ENCODE data around the gene TRAPPC8.
"Not testable (repeated sequence)": the region's sequence is repeated elsewhere in the genome, so short reads cannot be mapped to it uniquely, and the experiment has no call there.

Gene TRAPPC8

DNA sequence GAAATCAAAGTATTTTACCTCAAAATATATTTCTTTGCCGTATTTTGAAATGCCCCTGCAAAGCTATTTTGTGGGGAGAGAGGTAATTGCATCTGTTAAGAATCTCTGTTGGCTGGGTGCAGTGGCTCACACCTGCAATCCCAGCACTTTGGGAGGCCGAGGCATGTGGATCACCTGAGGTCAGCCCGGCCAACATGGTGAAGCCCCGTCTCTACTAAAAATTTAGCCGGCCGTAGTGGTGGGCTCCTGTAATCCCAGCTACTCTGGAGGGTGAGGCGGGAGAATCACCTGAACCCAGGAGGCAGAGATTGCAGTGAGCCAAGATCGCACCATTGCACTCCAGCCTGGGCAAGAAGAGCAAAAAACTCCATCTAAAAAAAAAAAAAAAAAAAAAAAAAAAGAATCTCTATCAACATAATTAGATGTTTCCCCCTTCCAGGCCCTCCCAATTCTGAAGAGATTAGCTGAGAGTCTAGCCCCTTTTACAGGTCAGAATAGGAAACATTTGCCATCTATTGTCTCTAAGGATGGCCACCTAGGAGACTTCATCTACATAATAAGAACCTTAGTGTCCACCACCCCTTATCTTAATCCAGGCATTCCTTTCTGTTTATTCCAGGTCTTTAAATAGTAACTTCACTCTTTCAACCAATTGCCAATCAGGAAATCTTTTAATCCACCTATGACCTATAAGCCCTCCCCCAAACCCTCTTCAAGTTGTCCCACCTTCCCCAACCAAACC lies 3.5 kb upstream of the TRAPPC8 start:
- Histone ChIP-seq H3K36me3 (no peaks in the 10 kb centered on the region), H3K27ac (no peak overlapping the region)
- DNase-seq = no peak

DNA sequence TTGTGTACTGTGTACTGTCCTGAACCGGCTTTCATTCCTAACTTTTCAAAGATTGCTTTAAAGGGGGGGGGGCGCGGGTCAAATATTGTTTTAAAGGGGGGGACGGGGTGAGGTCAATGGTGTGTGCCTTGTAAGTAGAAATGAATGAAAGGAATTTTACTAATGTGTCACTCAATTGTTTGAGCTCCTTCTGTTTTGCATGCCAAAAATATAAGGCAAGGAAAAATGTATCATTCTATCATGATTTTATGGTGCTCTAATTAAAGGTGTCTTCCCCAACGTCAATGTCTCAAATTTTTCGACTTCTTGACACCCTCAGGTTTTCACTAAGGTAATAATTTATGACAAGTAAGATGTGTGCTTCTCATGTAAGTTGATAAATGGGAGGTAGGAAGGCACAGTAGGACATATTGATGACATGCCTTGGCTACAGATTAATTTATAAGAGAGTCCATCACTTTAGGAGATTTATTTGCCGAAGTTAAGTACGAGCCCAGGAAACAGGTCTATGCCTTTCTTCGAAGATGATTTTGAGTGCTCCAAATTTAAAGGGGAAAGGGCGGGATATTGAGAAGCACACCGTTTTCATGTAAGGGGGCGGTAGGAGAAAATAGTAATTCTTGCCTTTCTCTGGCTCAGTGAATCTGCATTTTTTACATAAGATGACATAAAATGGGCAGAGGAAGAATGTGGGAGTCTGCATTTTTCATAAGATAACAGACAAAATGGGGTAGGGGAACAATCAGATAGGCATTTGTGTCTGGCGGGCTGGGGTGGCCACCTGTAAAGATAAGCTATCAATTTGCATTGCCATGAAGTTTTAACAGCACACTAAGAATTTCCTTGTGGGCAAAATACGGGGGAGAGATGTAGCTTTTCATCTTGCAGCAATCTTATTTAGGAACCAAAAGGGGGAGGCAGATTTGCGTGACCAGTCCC lies 1.2 kb upstream of the TRAPPC8 start:
- Histone ChIP-seq H3K27ac (no peak overlapping the region), H3K27me3 (ENCODE audit: insufficient read depth, low read depth, severe bottlenecking) (no peaks in the 10 kb centered on the region), H3K9me3 (ENCODE audit: severe bottlenecking) (peaks cover 3% of the 10 kb centered on the region), H3K4me3 (ENCODE audit: low read depth, low read length) (peak overlapping the region; percentile 58), H3K36me3 (peaks cover 5% of the 10 kb centered on the region; the same call in 1 of the 2 replicates)
- DNase-seq = no peak
- TF ChIP-seq CTCF (IDR thresholded peaks at IDR 0.05; ENCODE audit: low read depth, low read length) = no peak

More for the DNA sequence above, 3.5 kb upstream of the TRAPPC8 start:
- Histone ChIP-seq H3K9me3 (ENCODE audit: severe bottlenecking) (peaks cover 3% of the 10 kb centered on the region), H3K4me3 (ENCODE audit: low read depth, low read length) (no peak overlapping the region), H3K27me3 (ENCODE audit: insufficient read depth, low read depth, severe bottlenecking) (no peaks in the 10 kb centered on the region)
- no peak for TF ChIP-seq CTCF (IDR thresholded peaks at IDR 0.05; ENCODE audit: low read depth, low read length)

DNA sequence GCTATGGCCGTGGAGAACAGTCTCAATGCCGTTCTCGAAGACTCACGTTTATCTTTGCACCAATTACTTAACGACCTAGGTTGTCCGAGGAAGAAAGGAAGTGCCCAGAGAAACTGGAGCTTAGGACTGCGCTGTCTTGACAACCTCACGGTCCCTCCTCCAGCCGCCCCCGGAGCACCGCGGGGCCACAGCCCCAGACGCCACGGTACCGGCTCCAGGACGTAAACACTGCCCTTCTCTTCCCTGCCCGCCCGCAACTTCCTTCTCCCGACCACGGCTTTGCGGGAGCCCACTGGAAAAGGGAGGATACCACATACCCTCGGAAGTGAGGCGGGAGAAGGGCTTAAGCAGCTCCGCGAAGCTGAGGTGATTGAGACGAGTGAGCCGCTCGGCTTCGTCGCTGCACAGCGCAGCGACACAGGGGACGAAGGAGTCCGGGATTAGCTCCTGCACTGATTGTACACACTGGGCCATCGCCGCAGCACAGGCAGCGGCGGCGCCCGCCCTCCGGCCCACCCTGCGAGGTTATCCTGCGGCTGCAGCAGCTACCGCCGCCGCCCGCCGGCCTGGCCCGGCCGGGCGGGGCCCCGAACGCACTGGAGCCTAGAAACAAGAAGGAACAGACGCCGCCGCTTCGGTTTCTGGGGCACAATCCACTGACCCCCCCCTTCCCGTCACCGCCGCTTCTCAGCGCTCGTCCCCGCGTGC lies 483 bp downstream of the TRAPPC8 start:
- Histone ChIP-seq H3K9me3 (ENCODE audit: severe bottlenecking) (peaks cover 3% of the 10 kb centered on the region), H3K4me3 (ENCODE audit: low read depth, low read length) (peak overlapping the region; percentile 98), H3K36me3 (peaks cover 8% of the 10 kb centered on the region; the same call in 1 of the 2 replicates), H3K27ac (peak overlapping the region; percentile 94), H3K27me3 (ENCODE audit: insufficient read depth, low read depth, severe bottlenecking) (no peaks in the 10 kb centered on the region)
- TF ChIP-seq CTCF (IDR thresholded peaks at IDR 0.05; ENCODE audit: low read depth, low read length) = no peak
- peak; percentile 43 for DNase-seq

DNA sequence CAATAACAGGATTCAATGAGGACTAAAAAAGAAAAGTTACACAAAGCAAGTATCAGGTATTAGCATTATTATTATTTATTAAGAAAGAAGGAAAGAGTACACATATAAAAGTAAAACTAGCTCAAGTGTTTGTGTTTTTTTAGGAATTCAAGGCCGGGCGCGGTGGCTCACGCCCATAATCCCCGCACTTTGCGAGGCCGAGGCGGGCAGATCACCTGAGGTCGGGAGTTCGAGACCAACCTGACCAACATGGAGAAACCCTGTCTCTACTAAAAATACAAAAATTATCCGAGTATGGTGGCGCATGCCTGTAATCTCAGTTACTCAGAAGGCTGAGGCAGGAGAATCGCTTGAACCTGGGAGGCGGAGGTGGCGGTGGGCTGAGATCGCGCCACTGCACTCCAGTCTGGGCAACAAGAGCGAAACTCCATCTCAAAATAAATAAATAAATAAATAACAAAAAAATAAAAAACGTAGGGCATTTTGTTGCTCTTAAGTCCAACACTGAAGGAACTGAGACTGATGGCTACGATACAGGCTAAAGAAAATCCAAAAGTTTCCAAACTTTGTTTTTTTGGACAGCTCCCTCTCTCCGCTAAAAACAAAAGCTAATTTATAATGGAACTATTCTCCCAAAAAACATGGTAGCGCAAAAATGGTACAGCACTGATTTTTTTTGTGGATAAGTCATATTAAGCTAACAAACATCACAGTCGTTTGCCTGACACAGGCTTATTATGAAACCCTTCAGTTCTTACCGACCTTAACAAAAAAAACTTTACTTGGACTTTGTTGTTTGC lies 1.7 kb downstream of the TRAPPC8 start:
- H3K36me3 ChIP-seq = peaks cover 8% of the 10 kb centered on the region
- no peak for DNase-seq
- no peak overlapping the region for H3K27ac ChIP-seq
- H3K27me3 ChIP-seq (ENCODE audit: insufficient read depth, low read depth, severe bottlenecking) = no peaks in the 10 kb centered on the region
- H3K9me3 ChIP-seq (ENCODE audit: severe bottlenecking) = no peaks in the 10 kb centered on the region
- no peak overlapping the region for H3K4me3 ChIP-seq (ENCODE audit: low read depth, low read length)
- TF ChIP-seq CTCF (IDR thresholded peaks at IDR 0.05; ENCODE audit: low read depth, low read length) = no peak

DNA sequence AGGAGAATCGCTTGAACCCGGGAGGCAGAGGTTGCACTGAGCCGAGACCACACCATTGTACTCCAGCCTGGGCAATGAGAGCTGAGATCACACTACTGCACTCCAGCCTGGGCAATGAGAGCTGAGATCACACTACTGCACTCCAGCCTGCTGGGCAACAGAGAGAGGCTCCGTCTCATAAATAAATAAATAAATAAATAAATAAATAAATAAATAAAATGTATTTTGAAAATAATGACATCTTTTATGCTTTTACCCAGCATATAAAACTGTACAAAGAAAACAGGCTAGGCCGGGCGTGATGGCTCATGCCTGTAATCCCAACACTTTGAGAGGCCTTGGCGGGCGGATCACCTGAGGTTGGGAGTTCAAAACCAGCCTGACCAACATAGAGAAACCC lies 8.2 kb downstream of the TRAPPC8 start:
- H3K36me3 ChIP-seq = peaks cover 12% of the 10 kb centered on the region
- not testable (repeated sequence) for DNase-seq; H3K27ac ChIP-seq; H3K9me3 ChIP-seq (ENCODE audit: severe bottlenecking); H3K27me3 ChIP-seq (ENCODE audit: insufficient read depth, low read depth, severe bottlenecking); H3K4me3 ChIP-seq (ENCODE audit: low read depth, low read length)
